ENCODE results near the gene RPS3. TPM values are rescaled to one million over a fixed set of nuclear protein-coding genes. Genes with fewer than 3 reads are reported as not detected.

The RPS3 gene
- total and polyA plus RNA-seq, 2 donors (not counting 1 experiment from before 2014, with no cell fraction given): 3,389 to 3,642 TPM

GRCh38 chr11:75450826-75451821 is 51.8 kb downstream of the RPS3 start:
- peak; percentile 35 for DNase-seq
- H3K27ac Mint-ChIP-seq: no peak overlapping the region

More at GRCh38 chr11:75450826-75451821, 51.8 kb downstream of the RPS3 start:
- Histone ChIP-seq H3K27me3 (replicated peaks in 1 of 4; ENCODE audit: control extremely low read depth in 1 of 4, control insufficient read depth in 3 of 4, insufficient read depth in 4 of 4, low read length in 3 of 4) (peaks cover 0 to 3% (median 0%) of the 10 kb centered on the region in 4 experiments), H3K9ac (ENCODE audit: low read length) (no peak overlapping the region), H3K4me2 (replicated peaks; ENCODE audit: low read depth, low read length, poor library complexity, severe bottlenecking) (no peak overlapping the region), H3K4me3 (ENCODE audit: control extremely low read depth in 1 of 5, extremely low read depth in 1 of 5, insufficient read depth in 1 of 5, low read depth in 2 of 5, low read length in 4 of 5) (no peak overlapping the region), H3K79me2 (ENCODE audit: control insufficient read depth, insufficient read depth, low read length) (no peaks in the 10 kb centered on the region), H3K27ac (ENCODE audit: low read length in 2 of 2) (no peak overlapping the region), H4K20me1 (ENCODE audit: control insufficient read depth, insufficient read depth, low read length, poor library complexity, severe bottlenecking) (no peaks in the 10 kb centered on the region), H3K9me3 (ENCODE audit: control extremely low read depth in 1 of 3, control insufficient read depth in 2 of 3, insufficient read depth in 1 of 3, low read length in 2 of 3) (peaks cover 0 to 9% (median 0%) of the 10 kb centered on the region in 3 donors), H2AFZ (ENCODE audit: insufficient read depth, low read depth, low read length, poor library complexity, severe bottlenecking) (no peak overlapping the region), H3K36me3 (replicated peaks in 1 of 2; ENCODE audit: control extremely low read depth in 1 of 2, control insufficient read depth in 1 of 2, extremely low read depth in 1 of 2, insufficient read depth in 2 of 2, low read length in 1 of 2) (no peaks in the 10 kb centered on the region), H3K4me1 (ENCODE audit: control insufficient read depth in 2 of 2, insufficient read depth in 2 of 2, low read length in 2 of 2) (no peaks in the 10 kb centered on the region)
- WGBS (ENCODE audit: insufficient coverage): 99% methylated on average over 36 of the region's 46 CpGs
- H3K9me3 Mint-ChIP-seq (ENCODE audit: insufficient read depth): no peaks in the 10 kb centered on the region
- H3K4me3 Mint-ChIP-seq: no peak overlapping the region
- CTCF ChIA-PET: interaction anchor here (0.9 to 2.2 kb wide), 6 partner anchors 73 to 255 kb away, joined by 3 to 8 read pairs (median 4); no protein-coding TSS in a partner anchor
- H3K4me1 Mint-ChIP-seq: no peaks in the 10 kb centered on the region
- intact Hi-C loops (cut with micrococcal nuclease): no loop called here
- no peaks in the 10 kb centered on the region for H3K27me3 Mint-ChIP-seq
- TF ChIP-seq, protein P1, sequence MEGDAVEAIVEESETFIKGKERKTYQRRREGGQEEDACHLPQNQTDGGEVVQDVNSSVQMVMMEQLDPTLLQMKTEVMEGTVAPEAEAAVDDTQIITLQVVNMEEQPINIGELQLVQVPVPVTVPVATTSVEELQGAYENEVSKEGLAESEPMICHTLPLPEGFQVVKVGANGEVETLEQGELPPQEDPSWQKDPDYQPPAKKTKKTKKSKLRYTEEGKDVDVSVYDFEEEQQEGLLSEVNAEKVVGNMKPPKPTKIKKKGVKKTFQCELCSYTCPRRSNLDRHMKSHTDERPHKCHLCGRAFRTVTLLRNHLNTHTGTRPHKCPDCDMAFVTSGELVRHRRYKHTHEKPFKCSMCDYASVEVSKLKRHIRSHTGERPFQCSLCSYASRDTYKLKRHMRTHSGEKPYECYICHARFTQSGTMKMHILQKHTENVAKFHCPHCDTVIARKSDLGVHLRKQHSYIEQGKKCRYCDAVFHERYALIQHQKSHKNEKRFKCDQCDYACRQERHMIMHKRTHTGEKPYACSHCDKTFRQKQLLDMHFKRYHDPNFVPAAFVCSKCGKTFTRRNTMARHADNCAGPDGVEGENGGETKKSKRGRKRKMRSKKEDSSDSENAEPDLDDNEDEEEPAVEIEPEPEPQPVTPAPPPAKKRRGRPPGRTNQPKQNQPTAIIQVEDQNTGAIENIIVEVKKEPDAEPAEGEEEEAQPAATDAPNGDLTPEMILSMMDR (IDR thresholded peaks at IDR 0.05): peak; percentile 64
- no peak for TF ChIP-seq EZH2 (IDR thresholded peaks at IDR 0.05; ENCODE audit: borderline replicate concordance, insufficient read depth, low read depth, low read length, poor library complexity, severe bottlenecking)
- POLR2A ChIA-PET: no interaction called here
- ATAC-seq (ENCODE audit: low read depth): no peak
